Tibial nerve (tissue), 4 donors: ENCODE data around the gene VANGL1.

Experiments used
- EP300 ChIP-seq, 2 donors: sonication (generic); formaldehyde crosslinking; IDR thresholded peaks; one replicate each; pipeline ENCODE4 v1.6.1; 2017; ENCODE audit warnings: antibody characterized with exemption in 2 of 2, mild to moderate bottlenecking in 1 of 2
- POLR2A ChIP-seq, 2 donors: fragments of 450-650 bp; IDR thresholded peaks; one replicate each; pipeline ENCODE4 v1.6.1; 2017; ENCODE audit warnings: antibody characterized with exemption in 2 of 2, mild to moderate bottlenecking in 2 of 2, moderate library complexity in 2 of 2
- TF ChIP-seq, protein P1 (sequence below), 5 experiments: fragments of 200-600 bp in 3 of 5; fragments of 450-650 bp in 2 of 5; sonication (generic) in 3 of 5; IDR thresholded peaks; one replicate each; pipeline ENCODE4 v1.5.1; 2016 to 2019; ENCODE audit warnings: antibody characterized with exemption in 5 of 5, mild to moderate bottlenecking in 3 of 5, moderate library complexity in 2 of 5

DNA sequence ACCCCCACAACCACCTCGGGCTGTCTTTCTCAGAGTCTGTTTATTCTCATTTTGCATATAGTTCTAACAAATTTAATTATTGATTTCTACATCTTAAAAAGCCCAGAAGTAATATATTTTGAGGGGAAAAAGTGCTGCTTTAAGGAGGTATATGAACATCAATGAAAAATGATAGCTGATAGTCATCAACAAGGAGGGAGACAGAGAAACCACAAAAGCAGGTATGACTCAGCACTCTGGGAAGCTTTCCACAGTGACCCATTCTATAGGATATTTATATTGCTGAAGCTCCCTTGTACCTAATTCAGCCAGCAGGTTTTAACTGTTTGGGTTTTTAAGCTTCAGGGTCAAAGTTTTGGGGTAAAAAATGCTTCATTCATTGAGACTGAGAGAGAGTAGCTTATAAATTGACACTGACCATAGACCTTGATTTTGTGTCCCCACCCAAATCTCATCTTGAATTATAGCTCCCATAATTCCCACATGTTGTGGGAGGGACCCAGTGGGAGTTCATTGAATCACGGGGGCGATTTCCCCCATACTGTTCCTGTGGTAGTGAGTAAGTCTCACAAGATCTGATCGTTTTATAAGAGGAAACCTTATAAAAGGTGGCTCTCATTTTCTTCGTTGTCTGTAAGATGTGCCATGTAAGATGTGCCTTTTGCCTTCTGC lies 27.4 kb downstream of the VANGL1 start:
- no peak for TF ChIP-seq POLR2A (IDR thresholded peaks at IDR 0.05)
- TF ChIP-seq, protein P1, sequence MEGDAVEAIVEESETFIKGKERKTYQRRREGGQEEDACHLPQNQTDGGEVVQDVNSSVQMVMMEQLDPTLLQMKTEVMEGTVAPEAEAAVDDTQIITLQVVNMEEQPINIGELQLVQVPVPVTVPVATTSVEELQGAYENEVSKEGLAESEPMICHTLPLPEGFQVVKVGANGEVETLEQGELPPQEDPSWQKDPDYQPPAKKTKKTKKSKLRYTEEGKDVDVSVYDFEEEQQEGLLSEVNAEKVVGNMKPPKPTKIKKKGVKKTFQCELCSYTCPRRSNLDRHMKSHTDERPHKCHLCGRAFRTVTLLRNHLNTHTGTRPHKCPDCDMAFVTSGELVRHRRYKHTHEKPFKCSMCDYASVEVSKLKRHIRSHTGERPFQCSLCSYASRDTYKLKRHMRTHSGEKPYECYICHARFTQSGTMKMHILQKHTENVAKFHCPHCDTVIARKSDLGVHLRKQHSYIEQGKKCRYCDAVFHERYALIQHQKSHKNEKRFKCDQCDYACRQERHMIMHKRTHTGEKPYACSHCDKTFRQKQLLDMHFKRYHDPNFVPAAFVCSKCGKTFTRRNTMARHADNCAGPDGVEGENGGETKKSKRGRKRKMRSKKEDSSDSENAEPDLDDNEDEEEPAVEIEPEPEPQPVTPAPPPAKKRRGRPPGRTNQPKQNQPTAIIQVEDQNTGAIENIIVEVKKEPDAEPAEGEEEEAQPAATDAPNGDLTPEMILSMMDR (IDR thresholded peaks at IDR 0.05): no peak
- TF ChIP-seq EP300 (IDR thresholded peaks at IDR 0.05): no peak
